ENCODE results near the gene ARHGAP21. TPM values are rescaled to one million over a fixed set of nuclear protein-coding genes. Genes with fewer than 3 reads are reported as not detected.

The ARHGAP21 gene
- total RNA-seq, 1 experiment from 2014 or later: 59.4 TPM

DNA sequence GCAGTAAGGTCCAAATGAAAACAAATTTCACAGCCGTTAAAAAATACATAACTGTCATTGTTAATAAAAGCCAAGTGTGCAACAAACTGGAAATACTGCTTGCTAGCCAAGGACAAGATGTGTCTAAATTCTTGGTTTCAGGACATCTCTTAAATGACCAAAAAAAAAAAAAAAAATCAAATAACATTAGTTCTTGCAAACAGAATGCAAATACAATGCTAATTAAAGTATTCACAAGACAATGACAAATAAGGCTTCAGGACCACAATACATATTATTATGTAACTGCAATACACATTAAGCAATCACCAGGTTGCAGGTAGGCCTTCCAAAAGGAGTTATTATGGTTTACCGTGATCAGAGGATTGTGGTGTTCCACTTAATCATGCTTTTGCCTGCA lies 3.6 kb downstream of the ARHGAP21 start:
- no peak overlapping the region for H2BK20ac ChIP-seq (ENCODE audit: low read depth, low read length, poor library complexity, severe bottlenecking)
- H3K56ac ChIP-seq (ENCODE audit: insufficient read length, low read depth, low read length): no peak overlapping the region
- no peak overlapping the region for H4K5ac ChIP-seq (ENCODE audit: insufficient read length, low read depth, low read length)
- H3K4ac ChIP-seq (ENCODE audit: low read depth, low read length): no peak overlapping the region
- no peaks in the 10 kb centered on the region for H4K20me1 ChIP-seq (ENCODE audit: control insufficient read depth, insufficient read depth, insufficient read length)
- H3K18ac ChIP-seq (ENCODE audit: insufficient read length, low read depth, low read length): no peak overlapping the region
- no peak overlapping the region for H2AK5ac ChIP-seq (ENCODE audit: insufficient read length, low read length)
- H3K27ac ChIP-seq (ENCODE audit: insufficient read length, low read depth, low read length): no peak overlapping the region
- H2AFZ ChIP-seq (ENCODE audit: low read length): no peak overlapping the region
- H3K9ac ChIP-seq (ENCODE audit: extremely low read depth, insufficient read length, low read length): no peak overlapping the region
- H3K79me1 ChIP-seq (ENCODE audit: insufficient read depth, low read depth, low read length, poor library complexity, severe bottlenecking): no peaks in the 10 kb centered on the region
- no peak overlapping the region for H2BK120ac ChIP-seq (ENCODE audit: low read depth, low read length, poor library complexity, severe bottlenecking)
- TF ChIP-seq CTCF (conservative IDR thresholded peaks at IDR 0.05): no peak
- peaks cover 29% of the 10 kb centered on the region for H3K23me2 ChIP-seq (ENCODE audit: insufficient read length, low read depth, low read length, poor library complexity, severe bottlenecking)
- no peaks in the 10 kb centered on the region; a peak in 3 of 7 replicates for H3K36me3 Mint-ChIP-seq (ENCODE audit: insufficient read depth in 1 of 3, low read depth in 3 of 3)
- H4K91ac ChIP-seq (ENCODE audit: insufficient read length, low read depth, low read length): no peak overlapping the region
- H3K4me3 Mint-ChIP-seq: peak overlapping the region; percentile 79 to 94; a peak in 4 of 5 replicates
- DNase-seq: no peak
- peaks cover 10% of the 10 kb centered on the region; the same call in 1 of the 2 replicates for H3K27me3 ChIP-seq (ENCODE audit: insufficient read depth, low read length)
- no peak overlapping the region for H2BK15ac ChIP-seq (ENCODE audit: low read depth, low read length)
- peaks cover 8% of the 10 kb centered on the region; the same call in 1 of the 2 replicates for H3K79me2 ChIP-seq (ENCODE audit: insufficient read depth, low read length)
- no CpG with 5 or more reads among the region's 2 CpGs for WGBS (ENCODE audit: extremely low coverage, insufficient read length, low lambda C conversion rate)
- no peak overlapping the region for H3T11ph ChIP-seq (ENCODE audit: low read length)
- peaks cover 18 to 29% of the 10 kb centered on the region in 2 experiments for H3K4me1 Mint-ChIP-seq
- H3K27me3 Mint-ChIP-seq (ENCODE audit: low read depth): peaks cover 17% of the 10 kb centered on the region
- H3K4me2 ChIP-seq (ENCODE audit: insufficient read depth, insufficient read length, low read length): peak overlapping the region; percentile 88
- H3K9me3 Mint-ChIP-seq: no peaks in the 10 kb centered on the region; a peak in 1 of 5 replicates
- no peak overlapping the region for H4K8ac ChIP-seq (replicated peaks; ENCODE audit: insufficient read length, low read depth, low read length)
- peaks cover 15% of the 10 kb centered on the region for H3K4me1 ChIP-seq (ENCODE audit: insufficient read depth, low read length)
- no peak overlapping the region for H3K14ac ChIP-seq (ENCODE audit: insufficient read depth, low read length)
- no peak overlapping the region for H2BK12ac ChIP-seq (ENCODE audit: insufficient read length, low read depth, low read length)
- no peaks in the 10 kb centered on the region for H3K9me3 ChIP-seq (ENCODE audit: control insufficient read depth, low read depth, low read length)
- H3K27ac Mint-ChIP-seq: no peak overlapping the region
- no peak overlapping the region for H3K23ac ChIP-seq (ENCODE audit: insufficient read length, low read depth, low read length)
- no peak overlapping the region for H2BK5ac ChIP-seq (ENCODE audit: insufficient read length, low read length)

Measured in H9 (cell line).